HEK293 (cell line): ENCODE data around the gene PPP1R27.

ENCODE experiments used
- BCL11B ChIP-seq: fragments of 450-650 bp; formaldehyde crosslinking; IDR thresholded peaks from 2 replicates; pipeline ENCODE4 v1.5.1; 2016; ENCODE audit warnings: low read depth, missing biosample characterization, missing genetic modification characterization
- EGR2 ChIP-seq: fragments of 450-650 bp; formaldehyde crosslinking; IDR thresholded peaks from 2 replicates; pipeline ENCODE4 v1.5.1; 2016; ENCODE audit warnings: low read depth, missing biosample characterization, missing genetic modification characterization
- REST ChIP-seq: fragments of 450-650 bp; formaldehyde crosslinking; IDR thresholded peaks from 2 replicates; pipeline ENCODE4 v1.5.1; 2016; ENCODE audit warnings: missing biosample characterization, missing genetic modification characterization
- SALL2 ChIP-seq: fragments of 450-650 bp; formaldehyde crosslinking; IDR thresholded peaks from 2 replicates; pipeline ENCODE4 v1.5.0; 2017; ENCODE audit warnings: missing biosample characterization, mild to moderate bottlenecking, missing genetic modification characterization, borderline replicate concordance
- YY1 ChIP-seq: fragments of 450-650 bp; formaldehyde crosslinking; IDR thresholded peaks from 2 replicates; pipeline ENCODE4 v1.5.1; 2018; ENCODE audit warnings: missing biosample characterization, missing genetic modification characterization
- ZBTB17 ChIP-seq: fragments of 450-650 bp; formaldehyde crosslinking; IDR thresholded peaks from 2 replicates; pipeline ENCODE4 v1.5.1; 2016; ENCODE audit warnings: missing biosample characterization, missing genetic modification characterization
- ZBTB26 ChIP-seq: fragments of 450-650 bp; formaldehyde crosslinking; optimal IDR thresholded peaks from 2 replicates; pipeline ENCODE3; 2016; ENCODE audit warnings: missing biosample characterization, mild to moderate bottlenecking, missing genetic modification characterization
- ZBTB8A ChIP-seq: fragments of 450-650 bp; formaldehyde crosslinking; IDR thresholded peaks from 2 replicates; pipeline ENCODE4 v1.5.1; 2016; ENCODE audit warnings: missing biosample characterization, missing genetic modification characterization
- ZEB2 ChIP-seq: fragments of 450-650 bp; formaldehyde crosslinking; IDR thresholded peaks from 2 replicates; pipeline ENCODE4 v1.5.1; 2016; ENCODE audit warnings: missing biosample characterization, missing genetic modification characterization
- ZFHX2 ChIP-seq: fragments of 450-650 bp; formaldehyde crosslinking; conservative IDR thresholded peaks from 2 replicates; pipeline ENCODE4 v1.5.1; 2016; ENCODE audit warnings: missing biosample characterization, missing genetic modification characterization
- ZNF138 ChIP-seq: fragments of 450-650 bp; formaldehyde crosslinking; IDR thresholded peaks from 2 replicates; pipeline ENCODE4 v1.5.1; 2016; ENCODE audit warnings: missing biosample characterization, missing genetic modification characterization, borderline replicate concordance
- ZNF2 ChIP-seq: fragments of 450-650 bp; formaldehyde crosslinking; IDR thresholded peaks from 2 replicates; pipeline ENCODE4 v1.5.1; 2016; ENCODE audit warnings: missing biosample characterization, missing genetic modification characterization
- ZNF239 ChIP-seq: fragments of 450-650 bp; formaldehyde crosslinking; IDR thresholded peaks from 2 replicates; pipeline ENCODE4 v1.5.1; 2016; ENCODE audit warnings: missing biosample characterization, missing genetic modification characterization
- ZNF350 ChIP-seq: fragments of 450-650 bp; formaldehyde crosslinking; IDR thresholded peaks from 2 replicates; pipeline ENCODE4 v1.5.0; 2017; ENCODE audit warnings: missing biosample characterization, mild to moderate bottlenecking, missing genetic modification characterization
- ZNF391 ChIP-seq: fragments of 450-650 bp; formaldehyde crosslinking; IDR thresholded peaks from 2 replicates; pipeline ENCODE4 v1.5.1; 2016; ENCODE audit warnings: low read depth, missing biosample characterization, missing genetic modification characterization, borderline replicate concordance
- ZNF394 ChIP-seq: fragments of 450-650 bp; formaldehyde crosslinking; IDR thresholded peaks from 2 replicates; pipeline ENCODE4 v1.5.1; 2016; ENCODE audit warnings: missing biosample characterization, missing genetic modification characterization, mild to moderate bottlenecking, moderate library complexity, borderline replicate concordance
- ZNF404 ChIP-seq: fragments of 450-650 bp; formaldehyde crosslinking; IDR thresholded peaks from 2 replicates; pipeline ENCODE4 v1.5.1; 2017; ENCODE audit warnings: missing biosample characterization, missing genetic modification characterization
- ZNF560 ChIP-seq: fragments of 450-650 bp; formaldehyde crosslinking; IDR thresholded peaks from 2 replicates; pipeline ENCODE4 v1.5.1; 2017; ENCODE audit warnings: missing biosample characterization, missing genetic modification characterization, borderline replicate concordance
- ZNF610 ChIP-seq: fragments of 450-650 bp; formaldehyde crosslinking; IDR thresholded peaks from 2 replicates; pipeline ENCODE4 v1.5.1; 2016; ENCODE audit warnings: missing biosample characterization, missing genetic modification characterization, borderline replicate concordance
- ZNF654 ChIP-seq: fragments of 450-650 bp; formaldehyde crosslinking; IDR thresholded peaks from 2 replicates; pipeline ENCODE4 v1.5.1; 2016; ENCODE audit warnings: low read depth, missing biosample characterization, missing genetic modification characterization
- ZNF707 ChIP-seq: fragments of 450-650 bp; formaldehyde crosslinking; IDR thresholded peaks from 2 replicates; pipeline ENCODE4 v1.5.1; 2016; ENCODE audit warnings: missing biosample characterization, missing genetic modification characterization
- ZNF776 ChIP-seq: fragments of 450-650 bp; formaldehyde crosslinking; IDR thresholded peaks from 2 replicates; pipeline ENCODE4 v1.5.0; 2017; ENCODE audit warnings: missing biosample characterization, missing genetic modification characterization, borderline replicate concordance
- ZNF785 ChIP-seq: fragments of 450-650 bp; formaldehyde crosslinking; IDR thresholded peaks from 2 replicates; pipeline ENCODE4 v1.5.1; 2016; ENCODE audit warnings: missing biosample characterization, missing genetic modification characterization
- ZXDB ChIP-seq: fragments of 450-650 bp; formaldehyde crosslinking; IDR thresholded peaks from 2 replicates; pipeline ENCODE4 v1.5.1; 2016; ENCODE audit warnings: missing biosample characterization, missing genetic modification characterization
- TF ChIP-seq, protein P1 (sequence below): fragments of 450-650 bp; formaldehyde crosslinking; IDR thresholded peaks from 2 replicates; pipeline ENCODE4 v1.5.1; 2016; ENCODE audit warnings: missing biosample characterization, missing genetic modification characterization
- TF ChIP-seq, protein P2 (sequence below): fragments of 450-650 bp; formaldehyde crosslinking; IDR thresholded peaks from 2 replicates; pipeline ENCODE4 v1.5.1; 2017; ENCODE audit warnings: missing biosample characterization, missing genetic modification characterization
- TF ChIP-seq, protein P3 (sequence below): fragments of 450-650 bp; formaldehyde crosslinking; IDR thresholded peaks from 2 replicates; pipeline ENCODE4 v1.5.1; 2017; ENCODE audit warnings: missing biosample characterization, missing genetic modification characterization
- TF ChIP-seq, protein P4 (sequence below): fragments of 450-650 bp; formaldehyde crosslinking; IDR thresholded peaks from 2 replicates; pipeline ENCODE4 v1.5.1; 2016; ENCODE audit warnings: missing biosample characterization, missing genetic modification characterization, low read depth

The PPP1R27 gene

GRCh38 chr17:81867991-81868673, 33.3 kb upstream of the PPP1R27 start (continued):
- TF ChIP-seq ZBTB17 (no peak), REST (0 out of 2 replicates have a peak, but pooled peaks have one; percentile 20), SALL2 (no peak), ZNF391 (tag by site-specific recombination) (no peak), ZNF785 (tag by site-specific recombination) (0 out of 2 replicates have a peak, but pooled peaks have one; percentile 26), ZXDB (tag by site-specific recombination) (0 out of 2 replicates have a peak, but pooled peaks have one; percentile 21), EGR2 (tag by site-specific recombination) (peak; percentile 52; the same call in 1 of the 2 replicates), ZNF394 (tag by site-specific recombination) (no peak; the same call in 1 of the 2 replicates), ZNF707 (tag by site-specific recombination) (no peak), ZNF2 (tag by site-specific recombination) (0 out of 2 replicates have a peak, but pooled peaks have one; percentile 35), ZEB2 (tag by site-specific recombination) (no peak; the same call in 1 of the 2 replicates), ZBTB26 (tag by site-specific recombination) (peak; percentile 41), ZNF350 (no peak), YY1 (tag by site-specific recombination) (0 out of 2 replicates have a peak, but pooled peaks have one; percentile 15), BCL11B (tag by site-specific recombination) (peak; percentile 92; the same call in 1 of the 2 replicates), ZBTB8A (tag by site-specific recombination) (peak; percentile 8; the same call in 1 of the 2 replicates), ZNF138 (no peak), ZFHX2 (tag by site-specific recombination) (peak; percentile 75), ZNF610 (tag by site-specific recombination) (no peak; the same call in 1 of the 2 replicates), ZNF776 (no peak), ZNF560 (tag by site-specific recombination) (no peak), ZNF654 (no peak), ZNF239 (tag by site-specific recombination) (0 out of 2 replicates have a peak, but pooled peaks have one; percentile 39), ZNF404 (tag by site-specific recombination) (no peak)
- TF ChIP-seq, protein P1, sequence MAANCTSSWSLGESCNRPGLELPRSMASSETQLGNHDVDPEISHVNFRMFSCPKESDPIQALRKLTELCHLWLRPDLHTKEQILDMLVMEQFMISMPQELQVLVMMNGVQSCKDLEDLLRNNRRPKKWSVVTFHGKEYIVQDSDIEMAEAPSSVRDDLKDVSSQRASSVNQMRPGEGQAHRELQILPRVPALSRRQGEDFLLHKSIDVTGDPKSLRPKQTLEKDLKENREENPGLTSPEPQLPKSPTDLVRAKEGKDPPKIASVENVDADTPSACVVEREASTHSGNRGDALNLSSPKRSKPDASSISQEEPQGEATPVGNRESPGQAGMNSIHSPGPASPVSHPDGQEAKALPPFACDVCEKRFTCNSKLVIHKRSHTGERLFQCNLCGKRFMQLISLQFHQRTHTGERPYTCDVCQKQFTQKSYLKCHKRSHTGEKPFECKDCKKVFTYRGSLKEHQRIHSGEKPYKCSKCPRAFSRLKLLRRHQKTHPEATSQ (tag by site-specific recombination): 0 out of 2 replicates have a peak, but pooled peaks have one; percentile 8
- TF ChIP-seq, protein P2, sequence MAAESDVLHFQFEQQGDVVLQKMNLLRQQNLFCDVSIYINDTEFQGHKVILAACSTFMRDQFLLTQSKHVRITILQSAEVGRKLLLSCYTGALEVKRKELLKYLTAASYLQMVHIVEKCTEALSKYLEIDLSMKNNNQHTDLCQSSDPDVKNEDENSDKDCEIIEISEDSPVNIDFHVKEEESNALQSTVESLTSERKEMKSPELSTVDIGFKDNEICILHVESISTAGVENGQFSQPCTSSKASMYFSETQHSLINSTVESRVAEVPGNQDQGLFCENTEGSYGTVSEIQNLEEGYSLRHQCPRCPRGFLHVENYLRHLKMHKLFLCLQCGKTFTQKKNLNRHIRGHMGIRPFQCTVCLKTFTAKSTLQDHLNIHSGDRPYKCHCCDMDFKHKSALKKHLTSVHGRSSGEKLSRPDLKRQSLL (tag by site-specific recombination): 0 out of 2 replicates have a peak, but pooled peaks have one; percentile 7
- TF ChIP-seq, protein P3, sequence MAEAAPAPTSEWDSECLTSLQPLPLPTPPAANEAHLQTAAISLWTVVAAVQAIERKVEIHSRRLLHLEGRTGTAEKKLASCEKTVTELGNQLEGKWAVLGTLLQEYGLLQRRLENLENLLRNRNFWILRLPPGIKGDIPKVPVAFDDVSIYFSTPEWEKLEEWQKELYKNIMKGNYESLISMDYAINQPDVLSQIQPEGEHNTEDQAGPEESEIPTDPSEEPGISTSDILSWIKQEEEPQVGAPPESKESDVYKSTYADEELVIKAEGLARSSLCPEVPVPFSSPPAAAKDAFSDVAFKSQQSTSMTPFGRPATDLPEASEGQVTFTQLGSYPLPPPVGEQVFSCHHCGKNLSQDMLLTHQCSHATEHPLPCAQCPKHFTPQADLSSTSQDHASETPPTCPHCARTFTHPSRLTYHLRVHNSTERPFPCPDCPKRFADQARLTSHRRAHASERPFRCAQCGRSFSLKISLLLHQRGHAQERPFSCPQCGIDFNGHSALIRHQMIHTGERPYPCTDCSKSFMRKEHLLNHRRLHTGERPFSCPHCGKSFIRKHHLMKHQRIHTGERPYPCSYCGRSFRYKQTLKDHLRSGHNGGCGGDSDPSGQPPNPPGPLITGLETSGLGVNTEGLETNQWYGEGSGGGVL: peak; percentile 76
- TF ChIP-seq, protein P4, sequence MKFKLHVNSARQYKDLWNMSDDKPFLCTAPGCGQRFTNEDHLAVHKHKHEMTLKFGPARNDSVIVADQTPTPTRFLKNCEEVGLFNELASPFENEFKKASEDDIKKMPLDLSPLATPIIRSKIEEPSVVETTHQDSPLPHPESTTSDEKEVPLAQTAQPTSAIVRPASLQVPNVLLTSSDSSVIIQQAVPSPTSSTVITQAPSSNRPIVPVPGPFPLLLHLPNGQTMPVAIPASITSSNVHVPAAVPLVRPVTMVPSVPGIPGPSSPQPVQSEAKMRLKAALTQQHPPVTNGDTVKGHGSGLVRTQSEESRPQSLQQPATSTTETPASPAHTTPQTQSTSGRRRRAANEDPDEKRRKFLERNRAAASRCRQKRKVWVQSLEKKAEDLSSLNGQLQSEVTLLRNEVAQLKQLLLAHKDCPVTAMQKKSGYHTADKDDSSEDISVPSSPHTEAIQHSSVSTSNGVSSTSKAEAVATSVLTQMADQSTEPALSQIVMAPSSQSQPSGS (tag by site-specific recombination): no peak
